GM10266 (cell line): ENCODE measurements around the gene RLIM.
A peak's percentile ranks its signal among the peaks of the same experiment; 100 is the strongest.
"Not testable (repeated sequence)": the region's sequence is repeated elsewhere in the genome, so short reads cannot be mapped to it uniquely, and the experiment has no call there.

Source experiments
- DNase-seq: peaks from one replicate; pipeline ENCODE4 v3.0.0; 2012; ENCODE audit errors: extremely low spot score
- CTCF ChIP-seq: IDR thresholded peaks from 2 replicates; pipeline ENCODE4 v1.5.1; 2012; ENCODE audit warnings: mild to moderate bottlenecking, low read depth; ENCODE audit not compliant: control insufficient read depth, insufficient read depth; ENCODE audit errors: missing control alignments

The RLIM gene

GRCh38 chrX:74614093-74614909 lies at the start of gene RLIM:
RLIM (minus strand) TSS chrX:74614624; CDS start chrX:74595977, 18,647 bp downstream.
- peak; percentile 78 for DNase-seq
- no peak for TF ChIP-seq CTCF

- no peak for DNase-seq
- no peak for TF ChIP-seq CTCF
Observed at GRCh38 chrX:74656079-74656745, 41.8 kb upstream of the RLIM start.

- not testable (repeated sequence) for DNase-seq
Observed at GRCh38 chrX:74654953-74655352, 40.5 kb upstream of the RLIM start.

GRCh38 chrX:74636749-74637314 lies 22.4 kb upstream of the RLIM start:
- DNase-seq: no peak
- TF ChIP-seq CTCF: no peak

- no peak for DNase-seq
- peak; percentile 20 for TF ChIP-seq CTCF
Observed at GRCh38 chrX:74613370-74614092, 893 bp downstream of the RLIM start.

- no peak for DNase-seq
- TF ChIP-seq CTCF: no peak
Observed at GRCh38 chrX:74606799-74607198, 7.6 kb downstream of the RLIM start.

GRCh38 chrX:74606342-74606741 lies 8.1 kb downstream of the RLIM start:
- DNase-seq: no peak
- TF ChIP-seq CTCF: no peak
